ENCODE results near the gene FBXW4.

The FBXW4 gene

DNA sequence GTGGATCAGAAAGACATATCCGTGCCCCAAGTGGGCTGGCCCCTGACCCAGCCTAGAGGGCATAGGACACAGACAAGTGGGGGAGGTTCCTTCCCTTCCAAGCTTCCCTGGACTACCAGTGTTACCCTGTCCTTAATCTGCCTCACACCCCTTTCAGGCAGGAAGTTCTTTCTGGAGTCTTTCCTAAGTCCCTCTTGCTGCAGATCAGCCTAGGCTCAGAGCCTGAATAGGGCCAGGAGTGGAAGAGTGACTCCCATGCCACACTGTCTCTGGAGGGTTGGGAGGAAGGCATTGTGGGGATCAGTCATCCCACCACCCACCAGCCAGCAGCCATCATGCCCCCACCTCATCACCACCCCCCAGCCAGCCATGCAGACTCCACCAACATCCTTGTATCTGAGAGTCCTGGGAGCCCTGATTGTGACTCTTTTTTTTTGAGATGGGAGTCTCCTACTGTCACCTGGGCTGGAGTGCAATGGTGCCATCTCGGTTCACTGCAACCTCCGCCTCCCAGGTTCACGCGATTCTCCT lies 129.5 kb downstream of the FBXW4 start:
- DNase-seq, result peak; percentile 20

DNA sequence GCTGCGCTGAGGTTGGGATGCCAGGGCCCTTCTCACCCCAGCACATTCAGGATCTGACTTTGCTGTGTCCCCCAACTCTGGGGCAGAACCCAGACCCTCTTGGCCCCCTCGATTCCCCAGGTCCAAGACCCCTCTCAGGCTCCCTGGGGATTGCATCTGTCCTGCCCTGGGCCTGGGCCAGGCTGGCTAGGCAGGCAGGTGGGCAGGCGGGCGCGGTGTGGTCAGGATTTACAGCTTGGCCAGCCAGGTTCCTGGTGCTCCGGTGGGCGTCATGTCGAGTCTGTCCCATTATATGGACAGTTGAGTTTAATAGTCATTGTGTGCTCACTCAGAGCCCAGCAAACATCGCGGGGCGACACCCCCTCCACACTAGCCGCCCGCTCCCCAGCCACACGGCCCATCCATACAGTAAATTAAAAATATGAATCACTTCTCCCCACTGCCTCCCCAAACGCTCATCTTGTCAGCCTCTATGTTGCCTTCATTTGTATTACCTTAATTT lies 130.4 kb downstream of the FBXW4 start:
- DNase-seq, result peak; percentile 17

GRCh38 chr10:101563497-101564040 lies 131.4 kb downstream of the FBXW4 start:
- no peak for DNase-seq

DNA sequence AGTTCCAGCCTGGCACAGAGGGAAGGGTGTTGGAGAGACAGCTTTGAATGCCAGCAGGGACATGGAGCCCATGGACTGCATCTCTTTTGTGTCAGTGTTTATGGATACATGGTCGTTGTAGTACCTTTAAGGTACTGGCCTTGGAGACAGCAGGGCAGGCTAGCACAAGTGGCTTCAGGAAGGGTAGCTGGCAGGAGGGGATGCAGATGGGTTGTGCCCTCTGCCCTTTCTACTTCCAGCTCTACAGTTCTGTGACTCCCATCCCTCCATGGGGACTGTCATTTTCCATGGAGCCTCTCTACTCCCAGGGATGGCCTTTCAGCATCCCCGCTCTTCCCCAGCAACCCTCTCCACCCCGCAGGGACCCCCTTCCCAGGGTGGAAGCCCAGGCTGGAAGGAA lies 132.0 kb downstream of the FBXW4 start:
- DNase-seq, result no peak

GRCh38 chr10:101562231-101562630 lies 132.7 kb downstream of the FBXW4 start:
- DNase-seq, result no peak

- peak; percentile 23 for DNase-seq
Measured at GRCh38 chr10:101561068-101561915, 133.7 kb downstream of the FBXW4 start.

All from left hindlimb (tissue), 1 donor.